NCI-H146 treated with DMSO at 0.1 percent for 48 hours (cell line): Measurements from ENCODE around the gene TRIM17.

Experiments
- DNase-seq: peaks from one replicate; lab custom pipeline; 2025; ENCODE audit not compliant: unreplicated experiment; lab: John Stamatoyannopoulos, UW

Gene TRIM17

DNA sequence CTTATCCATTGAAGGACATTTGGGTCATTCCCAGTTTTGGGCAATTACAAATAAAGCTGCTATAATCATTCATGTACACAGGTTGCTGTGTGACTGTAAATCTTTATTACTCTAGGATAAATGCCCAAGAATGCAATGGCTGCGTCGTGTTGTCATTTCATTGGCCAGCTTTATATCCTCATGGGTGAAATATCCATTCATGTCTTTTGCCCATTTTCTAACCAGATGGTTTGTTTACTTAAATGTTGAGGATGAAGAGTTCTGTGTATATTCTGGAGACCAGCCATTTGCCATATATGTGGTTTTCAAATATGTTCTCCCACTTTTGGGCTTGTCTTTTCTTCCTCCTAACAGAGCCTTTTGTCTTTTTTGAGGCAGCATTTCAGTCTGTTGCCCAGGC, 35.3 kb downstream of the TRIM17 start:
- DNase-seq: no peak

DNA sequence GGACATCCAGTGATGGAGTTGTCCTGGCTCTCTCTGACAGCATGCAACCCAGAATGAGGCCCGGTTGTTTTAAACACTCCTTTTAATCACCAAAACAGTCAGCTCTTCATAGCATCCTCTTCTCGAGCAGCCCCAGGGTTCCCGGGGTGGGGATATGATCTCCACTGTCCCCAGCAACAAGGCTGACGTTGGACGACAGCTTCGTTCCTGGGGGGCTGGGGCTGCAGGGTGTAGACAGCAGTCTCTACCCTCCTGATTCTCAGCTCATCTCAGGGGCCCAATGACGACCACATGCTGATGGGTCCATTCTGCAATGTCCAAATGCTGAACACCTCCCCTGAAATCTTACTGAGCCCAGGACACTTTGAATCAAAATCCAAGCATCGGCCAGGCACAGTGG, 37.0 kb downstream of the TRIM17 start:
- no peak for DNase-seq

GRCh38 chr1:228378873-228379460, 37.7 kb downstream of the TRIM17 start:
- peak; percentile 15 for DNase-seq

DNA sequence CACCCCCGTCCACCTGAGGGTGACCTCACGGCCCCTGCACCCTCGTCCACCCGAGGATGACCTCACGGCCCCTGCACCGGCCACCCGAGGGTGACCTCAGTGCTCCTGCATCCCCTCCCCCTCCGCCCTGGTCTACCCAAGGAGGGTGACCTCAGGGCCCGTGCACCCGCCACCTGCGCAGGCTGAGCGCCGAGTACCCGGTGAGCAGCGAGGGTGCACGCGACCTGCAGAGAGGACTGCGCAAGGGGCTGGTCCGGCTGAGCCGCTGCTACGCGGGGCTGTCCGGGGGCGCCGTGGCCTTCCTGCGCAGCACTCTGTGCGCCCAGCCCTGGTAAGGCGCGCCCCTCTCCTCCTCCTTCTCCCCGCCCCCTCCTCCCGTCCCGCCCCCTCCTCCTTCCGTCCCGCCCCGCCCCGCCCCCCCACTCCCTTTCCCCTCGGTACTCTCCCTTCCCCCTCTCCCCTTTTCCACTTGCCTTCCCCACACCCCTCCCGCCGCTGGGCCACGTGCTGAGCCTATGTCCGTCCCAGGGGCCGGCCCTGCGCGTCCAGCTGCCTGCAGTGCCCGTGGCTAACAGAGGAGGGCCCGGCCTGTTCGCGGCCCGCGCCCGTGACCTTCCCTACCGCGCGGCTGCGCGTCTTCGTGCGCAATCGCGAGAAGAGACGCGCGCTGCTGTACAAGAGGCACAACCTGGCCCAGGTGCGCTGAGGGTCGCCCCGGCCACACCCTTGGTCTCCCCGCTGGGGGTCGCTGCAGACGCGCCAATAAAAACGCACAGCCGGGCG, 38.4 kb downstream of the TRIM17 start:
- peak; percentile 85 for DNase-seq

GRCh38 chr1:228377664-228378089, 39.0 kb downstream of the TRIM17 start:
- DNase-seq: no peak

DNA sequence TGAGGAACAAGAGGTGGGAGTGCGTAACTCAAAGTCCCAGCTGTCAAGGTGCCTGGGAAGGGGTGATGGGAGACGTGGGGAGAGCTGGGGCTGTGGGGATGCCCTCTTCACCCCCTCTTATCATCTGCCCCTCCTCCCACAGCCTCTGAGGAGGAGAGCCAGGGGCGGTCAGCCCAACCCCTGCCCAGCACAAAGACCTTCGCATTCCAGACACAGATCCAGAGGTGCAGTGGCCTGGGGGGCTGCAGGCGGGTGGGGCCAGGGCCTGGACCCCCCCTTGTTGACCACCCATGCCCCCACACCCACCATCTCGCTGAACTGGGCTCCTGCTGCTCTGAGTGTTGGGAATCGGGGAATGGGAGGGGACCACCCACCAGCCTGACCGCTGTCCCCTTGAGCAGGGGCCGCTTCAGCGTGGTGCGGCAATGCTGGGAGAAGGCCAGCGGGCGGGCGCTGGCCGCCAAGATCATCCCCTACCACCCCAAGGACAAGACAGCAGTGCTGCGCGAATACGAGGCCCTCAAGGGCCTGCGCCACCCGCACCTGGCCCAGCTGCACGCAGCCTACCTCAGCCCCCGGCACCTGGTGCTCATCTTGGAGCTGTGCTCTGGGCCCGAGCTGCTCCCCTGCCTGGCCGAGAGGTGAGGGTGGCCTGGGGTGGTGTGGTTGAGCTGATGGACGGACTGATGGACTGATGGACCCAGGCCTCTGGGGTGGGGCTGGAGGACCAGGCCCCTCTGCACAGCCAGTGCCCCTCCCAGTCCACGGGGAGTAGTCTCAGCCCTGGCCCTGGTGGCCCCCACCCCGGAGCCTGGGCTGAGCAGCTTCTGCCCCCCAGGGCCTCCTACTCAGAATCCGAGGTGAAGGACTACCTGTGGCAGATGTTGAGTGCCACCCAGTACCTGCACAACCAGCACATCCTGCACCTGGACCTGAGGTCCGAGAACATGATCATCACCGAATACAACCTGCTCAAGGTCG, 39.7 kb downstream of the TRIM17 start:
- DNase-seq: no peak

DNA sequence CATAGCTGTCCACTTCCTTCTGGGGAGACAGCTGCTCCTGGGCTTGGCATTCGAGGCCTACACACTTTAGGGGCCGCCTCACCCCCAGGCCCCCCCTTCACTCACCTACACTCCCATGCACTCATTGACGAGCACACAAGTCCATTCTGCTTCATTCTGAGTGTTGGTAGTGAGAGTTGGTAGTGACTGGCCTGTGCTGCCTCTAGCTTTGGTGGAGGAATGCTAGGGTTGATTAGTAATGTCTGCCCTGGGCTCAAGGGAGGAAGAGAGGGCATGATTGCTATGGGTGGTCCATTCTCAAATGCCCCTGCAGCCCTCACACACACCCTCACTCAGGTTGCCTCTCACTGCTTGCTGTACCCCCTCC, 40.4 kb downstream of the TRIM17 start:
- DNase-seq: no peak

- no peak for DNase-seq
Observed at GRCh38 chr1:228375578-228376261, 40.9 kb downstream of the TRIM17 start.

- DNase-seq: no peak
Observed at GRCh38 chr1:228374711-228375577, 41.7 kb downstream of the TRIM17 start.

GRCh38 chr1:228373681-228374571, 42.7 kb downstream of the TRIM17 start:
- no peak for DNase-seq

DNA sequence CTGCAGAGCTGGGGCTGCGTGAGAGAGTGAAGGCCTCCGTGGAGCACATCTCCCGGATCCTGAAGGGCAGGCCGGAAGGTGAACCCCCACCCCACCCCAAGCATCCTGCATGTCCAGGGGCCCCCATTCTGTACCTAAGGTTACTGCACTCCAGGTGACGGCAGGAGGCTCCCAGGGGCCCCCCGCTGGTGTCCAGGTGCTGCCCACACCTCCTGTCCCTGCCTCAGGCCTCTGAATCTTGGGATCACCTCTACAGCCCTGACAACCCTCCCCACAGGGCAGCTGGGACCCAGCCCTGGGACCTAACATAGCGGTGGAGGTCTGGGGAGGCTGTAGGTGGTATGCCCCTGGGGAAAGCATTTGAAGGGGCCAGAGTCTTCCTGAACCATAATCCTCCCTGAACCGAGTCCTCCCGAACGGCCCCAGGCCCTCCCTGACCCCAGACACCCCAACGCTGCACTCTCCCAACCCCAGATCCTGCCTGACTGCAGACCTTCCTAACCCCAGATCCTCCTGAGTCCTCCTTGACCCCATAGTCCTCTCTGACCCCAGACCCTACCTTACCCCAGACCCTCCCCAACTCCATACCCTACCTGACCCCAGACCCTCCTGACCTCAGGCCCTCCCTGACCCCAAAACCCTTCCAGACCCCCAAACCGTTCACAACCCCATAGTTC, 43.5 kb downstream of the TRIM17 start:
- no peak for DNase-seq

GRCh38 chr1:228372183-228373003, 44.3 kb downstream of the TRIM17 start:
- no peak for DNase-seq

GRCh38 chr1:228371741-228372182, 44.9 kb downstream of the TRIM17 start:
- no peak for DNase-seq

- peak; percentile 12 for DNase-seq
Observed at GRCh38 chr1:228370941-228371740, 45.5 kb downstream of the TRIM17 start.

- no peak for DNase-seq
Observed at GRCh38 chr1:228370439-228370940, 46.2 kb downstream of the TRIM17 start.

DNA sequence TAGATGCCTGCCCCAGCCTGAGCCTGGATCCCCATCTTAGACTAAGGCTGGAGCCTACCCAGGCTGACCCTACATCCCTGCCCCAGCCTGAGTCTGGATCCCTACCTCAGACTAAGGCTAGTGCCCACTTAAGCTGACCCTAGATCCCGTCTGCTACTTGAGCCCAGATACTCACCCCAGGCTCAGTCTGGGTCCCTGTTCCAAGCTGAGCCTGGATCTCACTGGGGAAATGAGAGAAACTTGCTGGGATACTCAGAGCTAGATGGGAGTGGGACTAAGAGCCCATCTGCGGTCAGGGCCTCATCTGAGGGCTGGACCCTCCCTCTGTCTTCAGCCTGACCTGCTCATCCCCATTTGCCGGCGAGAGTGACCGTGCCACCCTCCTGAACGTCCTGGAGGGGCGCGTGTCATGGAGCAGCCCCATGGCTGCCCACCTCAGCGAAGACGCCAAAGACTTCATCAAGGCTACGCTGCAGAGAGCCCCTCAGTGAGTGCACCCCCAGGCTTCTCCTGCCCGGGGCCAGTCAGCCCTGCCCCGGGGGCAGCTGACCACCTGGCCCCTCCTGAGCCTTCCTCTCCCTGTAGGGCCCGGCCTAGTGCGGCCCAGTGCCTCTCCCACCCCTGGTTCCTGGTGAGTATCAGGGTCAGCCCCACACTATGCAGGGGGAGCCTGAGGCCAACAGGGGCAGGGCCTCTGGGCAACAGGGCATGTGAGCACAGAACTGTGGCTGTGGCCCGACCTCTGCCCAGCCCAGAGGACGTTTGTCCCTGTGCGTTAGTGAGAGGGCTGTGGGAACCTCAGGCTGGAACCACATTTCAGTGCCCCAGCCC, 46.8 kb downstream of the TRIM17 start:
- no peak for DNase-seq
